ENCODE measurements around the gene MARK3.

MARK3 gene

DNA sequence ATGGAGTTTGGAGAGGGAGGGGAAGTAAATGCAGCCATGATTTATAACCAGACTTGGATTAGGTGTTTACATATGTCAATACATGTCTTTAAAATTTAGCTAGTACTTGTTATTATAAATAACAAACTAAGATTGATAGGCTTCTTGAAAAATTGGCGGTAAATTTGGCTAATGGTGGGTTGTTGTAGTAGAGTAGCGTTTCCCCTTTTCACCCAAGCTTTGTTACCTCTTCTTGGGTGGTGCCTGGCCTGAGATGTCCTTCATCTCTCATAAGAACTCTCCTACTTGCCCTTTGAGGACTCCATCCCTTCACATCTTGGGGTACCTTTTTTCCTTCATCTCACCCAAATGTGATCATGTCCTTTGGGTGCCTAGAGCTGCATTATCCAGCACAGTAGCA, 11.2 kb downstream of the MARK3 start:
- DNase-seq, result no peak

GRCh38 chr14:103398427-103399195, 13.4 kb downstream of the MARK3 start:
- no peak for DNase-seq

DNA sequence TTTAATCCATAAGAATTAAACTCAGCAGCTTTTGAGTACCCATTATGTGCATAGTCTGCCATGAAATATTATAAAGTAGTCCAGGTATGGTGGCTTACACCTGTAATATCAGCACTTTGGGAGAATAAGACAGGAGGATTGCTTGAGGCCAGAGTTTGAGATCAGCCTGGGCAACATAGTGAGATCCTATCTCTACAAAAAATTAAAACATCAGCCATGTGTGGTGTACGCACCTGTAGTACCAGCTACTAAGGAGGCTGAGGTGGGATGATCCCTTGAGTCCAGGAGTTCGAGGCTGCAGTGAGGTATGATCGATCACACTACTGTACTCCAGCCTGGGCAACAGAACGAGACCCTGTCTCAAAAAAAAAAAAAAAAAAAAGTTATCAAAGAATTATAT, 15.3 kb downstream of the MARK3 start:
- DNase-seq, result no peak

GRCh38 chr14:103401223-103402214, 16.3 kb downstream of the MARK3 start:
- DNase-seq, result no peak

GRCh38 chr14:103402695-103403094, 17.5 kb downstream of the MARK3 start:
- no peak for DNase-seq

- DNase-seq, result peak; percentile 28
Observed at GRCh38 chr14:103404032-103404918, 19.1 kb downstream of the MARK3 start.

- DNase-seq, result no peak
Observed at GRCh38 chr14:103404920-103405319, 19.7 kb downstream of the MARK3 start.

- DNase-seq, result peak; percentile 65
Observed at GRCh38 chr14:103408491-103409155, 23.4 kb downstream of the MARK3 start.

GRCh38 chr14:103416916-103417315, 31.7 kb downstream of the MARK3 start:
- DNase-seq, result no peak

DNA sequence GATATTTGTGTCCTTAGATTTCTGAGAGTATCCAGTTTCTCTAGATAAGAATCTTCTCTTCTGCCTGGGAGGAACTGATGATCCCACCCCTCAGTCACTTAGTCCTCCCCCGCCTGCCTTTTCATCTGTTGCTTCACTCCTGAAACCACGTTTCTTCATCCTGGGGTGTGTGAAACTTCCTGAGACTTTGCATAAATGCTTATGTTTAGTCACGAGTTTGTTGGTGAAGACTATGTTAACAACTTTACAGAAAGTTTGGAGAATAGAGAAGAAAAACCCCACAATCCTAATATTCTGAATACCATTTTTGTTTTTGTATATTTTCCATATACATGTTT, 33.2 kb downstream of the MARK3 start:
- DNase-seq, result no peak

GRCh38 chr14:103421556-103421955, 36.3 kb downstream of the MARK3 start:
- DNase-seq, result no peak

GRCh38 chr14:103423050-103423461, 37.8 kb downstream of the MARK3 start:
- DNase-seq, result no peak

GRCh38 chr14:103427485-103428443, 42.5 kb downstream of the MARK3 start:
- DNase-seq, result no peak

DNA sequence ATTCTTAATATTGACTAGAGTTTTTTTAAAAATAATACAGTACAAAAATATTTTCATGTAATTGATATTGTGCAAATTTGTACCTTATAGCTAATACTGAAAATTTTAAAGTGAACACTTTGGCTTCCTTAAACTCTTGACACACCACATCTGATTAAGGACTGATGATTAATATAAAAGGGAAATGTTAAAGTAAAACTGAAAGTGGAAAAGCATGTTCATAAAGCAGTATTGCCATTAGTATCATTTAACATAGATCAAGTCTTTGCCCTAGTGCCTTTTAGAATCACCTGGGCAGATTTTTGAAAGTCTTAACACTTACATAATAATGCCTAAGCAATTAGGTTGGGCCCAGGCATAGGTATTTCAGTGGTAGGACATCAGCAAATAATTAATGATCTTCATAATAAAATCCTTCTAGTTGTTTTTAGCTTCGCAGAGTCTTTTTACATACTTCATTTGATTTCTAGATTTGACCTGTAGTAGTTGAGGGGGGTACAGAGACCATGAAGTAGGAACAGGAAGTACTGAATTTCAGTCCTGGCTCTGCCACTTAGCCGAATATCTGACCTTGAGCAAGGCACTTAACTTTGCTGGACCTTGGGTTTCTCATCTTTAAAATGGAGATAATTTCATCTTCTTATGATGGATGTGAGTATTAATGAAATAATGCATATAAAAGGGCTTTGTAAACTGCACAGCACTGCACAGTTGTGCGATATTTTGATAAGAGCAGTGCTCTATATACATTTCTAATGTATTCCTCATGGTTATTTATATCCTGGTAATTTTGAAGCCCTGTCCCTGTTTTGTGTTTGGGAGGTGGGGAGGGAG, 43.7 kb downstream of the MARK3 start:
- DNase-seq, result no peak

GRCh38 chr14:103430358-103430757, 45.1 kb downstream of the MARK3 start:
- DNase-seq, result no peak

DNA sequence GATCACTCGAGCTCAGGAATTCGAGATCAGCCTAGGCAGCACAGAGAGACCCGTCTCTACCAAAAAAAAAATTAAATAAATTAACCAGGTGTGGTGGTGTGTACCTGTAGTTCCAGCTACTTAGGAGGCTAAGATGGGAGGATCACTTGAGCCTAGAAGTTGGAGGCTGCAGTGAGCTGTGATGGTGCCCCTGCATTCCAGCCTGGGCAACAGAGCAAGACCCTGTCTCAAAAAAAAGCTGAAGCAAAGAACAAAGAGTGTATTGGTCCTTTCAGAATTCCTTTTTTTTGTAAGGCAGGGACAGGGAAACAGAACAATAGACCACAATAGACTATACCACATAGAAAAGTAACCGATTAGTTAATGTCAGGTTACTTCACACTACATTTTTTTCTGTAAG, 47.4 kb downstream of the MARK3 start:
- DNase-seq, result no peak

- DNase-seq, result no peak
Observed at GRCh38 chr14:103433916-103434563, 48.8 kb downstream of the MARK3 start.

- no peak for DNase-seq
Observed at GRCh38 chr14:103434868-103435442, 49.7 kb downstream of the MARK3 start.

DNA sequence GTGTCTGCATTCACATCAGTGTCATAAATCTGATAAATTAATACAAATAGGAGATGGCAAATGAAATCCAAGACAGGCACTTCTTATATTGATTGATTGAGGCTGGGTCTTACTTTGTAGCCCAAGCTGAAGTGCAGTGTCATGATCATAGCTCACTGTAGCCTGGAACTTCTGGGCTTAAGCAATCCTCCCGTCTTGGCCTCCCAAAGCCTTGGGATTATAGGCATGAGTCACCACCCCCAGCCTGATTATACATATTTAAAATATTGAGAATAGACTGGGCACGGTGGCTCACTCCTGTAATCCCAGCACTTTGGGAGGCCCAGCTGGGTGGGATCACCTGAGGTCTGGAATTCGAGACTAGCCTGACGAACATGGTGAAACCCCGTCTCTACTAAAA, 51.3 kb downstream of the MARK3 start:
- DNase-seq, result no peak

Measured in NCI-H2171 treated with DMSO at 0.1 percent for 48 hours (cell line).